ENCODE measurements around the gene CCNF.

Gene CCNF

DNA sequence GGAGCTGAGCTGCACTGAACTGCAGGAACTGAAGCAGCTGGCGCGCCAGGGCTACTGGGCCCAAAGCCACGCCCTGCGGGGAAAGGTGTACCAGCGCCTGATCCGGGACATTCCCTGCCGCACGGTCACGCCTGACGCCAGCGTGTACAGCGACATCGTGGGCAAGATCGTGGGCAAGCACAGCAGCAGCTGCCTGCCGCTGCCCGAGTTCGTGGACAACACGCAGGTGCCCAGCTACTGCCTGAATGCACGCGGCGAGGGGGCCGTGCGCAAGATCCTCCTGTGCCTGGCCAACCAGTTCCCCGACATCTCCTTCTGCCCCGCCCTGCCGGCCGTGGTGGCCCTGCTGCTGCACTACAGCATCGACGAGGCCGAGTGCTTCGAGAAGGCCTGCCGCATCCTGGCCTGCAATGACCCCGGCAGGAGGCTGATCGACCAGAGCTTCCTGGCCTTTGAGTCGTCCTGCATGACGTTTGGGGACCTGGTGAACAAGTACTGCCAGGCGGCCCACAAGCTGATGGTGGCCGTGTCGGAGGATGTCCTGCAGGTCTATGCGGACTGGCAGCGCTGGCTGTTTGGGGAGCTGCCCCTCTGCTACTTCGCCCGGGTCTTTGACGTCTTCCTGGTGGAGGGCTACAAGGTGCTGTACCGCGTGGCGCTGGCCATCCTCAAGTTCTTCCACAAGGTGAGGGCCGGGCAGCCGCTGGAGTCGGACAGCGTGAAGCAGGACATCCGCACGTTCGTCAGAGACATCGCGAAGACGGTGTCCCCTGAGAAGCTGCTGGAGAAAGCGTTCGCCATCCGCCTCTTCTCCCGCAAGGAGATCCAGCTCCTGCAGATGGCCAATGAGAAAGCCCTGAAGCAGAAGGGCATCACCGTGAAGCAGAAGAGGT, 67.2 kb downstream of the CCNF start:
- Mint-ChIP-seq H3K4me1 (ENCODE audit: low read depth in 2 of 2) (peaks cover 0 to 2% of the 10 kb centered on the region in 2 donors), H3K36me3 (ENCODE audit: insufficient read depth) (peaks cover 3% of the 10 kb centered on the region), H3K27ac (no peak overlapping the region), H3K27me3 (no peaks in the 10 kb centered on the region), H3K4me3 (no peak overlapping the region), H3K9me3 (no peaks in the 10 kb centered on the region)
- DNase-seq (no peak), ATAC-seq (replicated peaks) (no peak)

DNA sequence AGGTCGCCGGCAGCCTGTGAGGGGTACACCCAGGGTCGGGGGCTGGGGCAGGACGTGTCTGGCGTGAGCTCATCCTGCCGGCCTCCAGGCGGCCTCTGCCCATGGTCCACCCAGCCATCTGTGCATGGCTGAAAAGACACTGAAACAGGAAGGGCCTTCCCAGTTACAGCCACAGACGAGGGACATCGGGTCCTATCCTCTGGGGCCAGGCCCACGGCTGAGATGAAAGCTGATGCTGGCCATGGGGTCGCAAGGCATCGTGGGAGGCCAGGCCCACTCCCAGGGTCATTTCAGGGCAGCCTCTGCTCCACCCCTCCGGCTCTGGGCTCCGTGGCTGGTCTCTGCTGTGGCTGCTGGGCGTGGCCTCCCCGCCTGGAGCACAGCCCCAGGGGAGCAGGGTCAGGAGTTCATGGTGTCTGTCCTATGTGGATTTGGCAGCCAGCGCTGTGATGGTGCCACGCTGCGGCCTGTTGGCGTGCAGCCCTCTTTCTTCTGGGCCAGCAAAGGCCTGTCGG, 67.9 kb downstream of the CCNF start:
- H3K27me3 Mint-ChIP-seq, result no peaks in the 10 kb centered on the region
- ATAC-seq (replicated peaks) (no peak), DNase-seq (no peak)
- no peaks in the 10 kb centered on the region for H3K9me3 Mint-ChIP-seq
- peaks cover 0 to 2% of the 10 kb centered on the region in 2 donors for H3K4me1 Mint-ChIP-seq (ENCODE audit: low read depth in 2 of 2)
- peak overlapping the region in 1 of 2 donors; percentile 53 for H3K27ac Mint-ChIP-seq
- H3K4me3 Mint-ChIP-seq, result no peak overlapping the region
- H3K36me3 Mint-ChIP-seq (ENCODE audit: insufficient read depth), result peaks cover 3% of the 10 kb centered on the region

DNA sequence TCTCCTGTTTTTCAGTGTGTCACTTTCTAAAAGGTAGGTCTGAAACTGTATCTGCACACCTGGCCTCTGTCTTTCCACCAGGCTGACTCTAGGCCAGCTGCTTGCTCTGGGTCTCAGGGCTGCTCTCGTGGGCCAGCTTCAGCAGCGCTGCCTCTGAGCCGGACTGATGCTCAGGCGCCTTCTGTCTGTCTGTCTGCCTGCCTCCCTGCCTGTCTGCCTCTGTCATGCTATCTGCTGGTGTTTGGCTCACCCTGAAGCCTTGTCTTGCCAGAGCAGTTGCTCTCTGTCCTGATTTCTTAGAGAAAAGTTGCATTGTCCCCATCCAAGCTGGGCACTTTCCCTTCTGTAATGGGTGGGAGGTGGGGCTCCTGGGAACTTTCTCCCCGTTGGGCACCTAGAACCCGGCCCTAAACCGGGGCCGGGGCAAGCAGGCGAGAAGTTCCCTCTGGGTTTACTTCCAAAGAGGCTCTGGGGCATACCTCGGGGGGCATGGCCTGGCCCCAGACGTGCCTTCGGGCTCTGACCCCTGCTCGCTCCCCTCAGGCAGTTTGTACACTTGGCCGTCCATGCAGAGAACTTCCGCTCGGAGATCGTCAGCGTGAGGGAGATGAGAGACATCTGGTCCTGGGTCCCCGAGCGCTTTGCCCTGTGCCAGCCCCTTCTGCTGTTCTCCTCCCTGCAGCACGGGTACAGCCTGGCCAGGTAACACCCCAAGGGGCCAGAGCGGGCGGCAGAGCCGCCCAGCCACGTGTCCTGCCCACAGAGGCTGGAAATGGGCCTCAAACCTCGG, 68.6 kb downstream of the CCNF start:
- Mint-ChIP-seq H3K27me3 (no peaks in the 10 kb centered on the region), H3K4me3 (no peak overlapping the region), H3K9me3 (no peaks in the 10 kb centered on the region), H3K4me1 (ENCODE audit: low read depth in 2 of 2) (peaks cover 0 to 2% of the 10 kb centered on the region in 2 donors), H3K27ac (peak overlapping the region in 1 of 2 donors; percentile 53), H3K36me3 (ENCODE audit: insufficient read depth) (peaks cover 3% of the 10 kb centered on the region)
- no peak for DNase-seq
- ATAC-seq (replicated peaks), result no peak

DNA sequence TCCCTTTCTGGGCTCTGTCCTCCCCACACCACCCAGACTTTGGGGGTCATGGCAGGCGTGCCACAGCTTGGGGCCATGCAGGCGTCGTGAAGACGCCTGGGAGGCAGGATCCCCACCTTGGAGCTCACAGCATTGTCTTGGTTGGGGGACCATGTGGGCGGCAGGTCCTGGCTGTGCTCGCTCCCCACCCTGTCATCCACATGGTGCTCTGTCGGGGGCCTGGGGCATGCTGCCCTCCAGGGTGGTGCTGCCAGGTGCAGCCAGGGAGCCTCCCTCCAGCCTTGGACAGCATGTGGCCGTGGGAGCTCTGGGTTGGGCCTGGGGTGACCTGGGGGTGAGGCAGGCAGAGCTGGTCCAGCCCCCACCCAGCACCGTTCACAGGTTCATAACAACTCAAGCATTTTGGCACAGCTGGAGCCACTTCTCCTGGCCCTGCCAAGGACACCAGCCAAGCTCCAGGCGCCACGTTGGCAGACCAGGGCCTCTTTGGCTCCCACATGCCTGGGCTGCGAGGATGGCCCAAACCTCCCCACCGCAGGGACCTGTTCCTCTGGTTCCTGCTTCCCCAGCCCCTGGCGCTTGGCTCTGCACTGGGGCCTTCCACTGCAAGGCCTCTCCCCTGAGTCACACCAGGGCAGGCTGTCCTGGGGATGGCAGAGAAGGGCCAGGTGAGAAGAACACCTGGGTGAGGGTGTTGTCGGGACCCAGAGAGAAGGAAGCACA, 69.4 kb downstream of the CCNF start:
- ATAC-seq (replicated peaks), result no peak
- no peaks in the 10 kb centered on the region for H3K9me3 Mint-ChIP-seq
- H3K27ac Mint-ChIP-seq, result no peak overlapping the region
- no peaks in the 10 kb centered on the region for H3K27me3 Mint-ChIP-seq
- peaks cover 3% of the 10 kb centered on the region for H3K36me3 Mint-ChIP-seq (ENCODE audit: insufficient read depth)
- DNase-seq, result no peak
- H3K4me3 Mint-ChIP-seq, result no peak overlapping the region
- peaks cover 0 to 2% of the 10 kb centered on the region in 2 donors for H3K4me1 Mint-ChIP-seq (ENCODE audit: low read depth in 2 of 2)

DNA sequence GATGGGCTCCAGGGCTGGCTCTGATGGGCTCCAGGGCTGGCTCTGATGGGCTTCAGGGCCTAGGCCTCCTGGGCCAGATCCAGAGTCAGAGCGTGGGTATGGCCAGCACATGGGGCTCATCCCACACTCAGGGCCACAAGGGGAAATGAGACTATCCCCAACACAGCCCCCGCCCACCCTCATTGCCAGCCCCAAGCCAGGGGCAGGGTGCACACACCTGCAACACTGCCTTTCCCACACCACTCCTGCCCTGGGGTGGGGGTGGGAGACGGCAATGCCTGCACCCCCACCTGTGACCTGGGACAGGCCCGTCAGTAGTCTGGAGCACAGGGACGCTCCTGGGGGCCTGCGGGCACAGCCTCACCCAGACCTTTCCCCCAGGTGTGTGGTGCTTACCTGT, 70.2 kb downstream of the CCNF start:
- H3K9me3 Mint-ChIP-seq, result no peaks in the 10 kb centered on the region
- H3K27ac Mint-ChIP-seq, result no peak overlapping the region
- H3K4me3 Mint-ChIP-seq, result no peak overlapping the region
- no peaks in the 10 kb centered on the region for H3K27me3 Mint-ChIP-seq
- H3K36me3 Mint-ChIP-seq (ENCODE audit: insufficient read depth), result peaks cover 3% of the 10 kb centered on the region
- ATAC-seq (replicated peaks) (no peak), DNase-seq (no peak)
- H3K4me1 Mint-ChIP-seq (ENCODE audit: low read depth in 2 of 2), result peaks cover 0 to 2% of the 10 kb centered on the region in 2 donors

DNA sequence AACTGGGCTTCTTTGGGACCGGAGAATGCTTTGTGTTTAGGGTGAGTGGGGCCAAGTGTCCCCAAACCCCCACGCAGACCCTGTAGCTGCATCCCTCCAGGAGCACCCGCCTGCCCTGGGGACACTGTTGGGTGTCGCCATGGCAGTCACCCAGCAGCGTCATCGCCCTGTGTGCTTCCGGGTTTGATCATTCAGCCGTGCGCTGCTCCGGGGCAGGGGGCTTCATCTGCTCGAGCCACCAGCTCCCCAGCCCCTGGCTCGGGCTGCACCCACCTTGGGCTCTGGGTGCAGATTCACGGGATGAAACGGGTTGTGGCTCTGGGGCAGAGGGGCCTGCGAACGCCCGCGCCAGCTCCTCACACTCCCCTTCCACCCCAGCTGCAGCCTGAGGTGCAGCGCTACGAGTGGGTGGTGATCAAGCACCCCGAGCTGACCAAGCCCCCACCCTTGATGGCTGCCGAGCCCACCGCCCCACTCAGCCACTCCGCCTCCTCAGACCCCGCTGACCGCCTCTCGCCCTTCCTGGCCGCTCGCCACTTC, 70.7 kb downstream of the CCNF start:
- Mint-ChIP-seq H3K9me3 (no peaks in the 10 kb centered on the region), H3K4me1 (ENCODE audit: low read depth in 2 of 2) (peaks cover 0 to 2% of the 10 kb centered on the region in 2 donors), H3K27ac (peak overlapping the region in 1 of 2 donors; percentile 35), H3K27me3 (no peaks in the 10 kb centered on the region), H3K36me3 (ENCODE audit: insufficient read depth) (peaks cover 6% of the 10 kb centered on the region), H3K4me3 (no peak overlapping the region)
- DNase-seq (no peak), ATAC-seq (replicated peaks) (no peak)

- H3K4me1 Mint-ChIP-seq (ENCODE audit: low read depth in 2 of 2), result peaks cover 0 to 2% of the 10 kb centered on the region in 2 donors
- no peaks in the 10 kb centered on the region for H3K9me3 Mint-ChIP-seq
- no peak for ATAC-seq (replicated peaks)
- H3K27ac Mint-ChIP-seq, result peak overlapping the region in 1 of 2 donors; percentile 35
- no peak overlapping the region for H3K4me3 Mint-ChIP-seq
- no peaks in the 10 kb centered on the region for H3K27me3 Mint-ChIP-seq
- DNase-seq, result no peak
- peaks cover 6% of the 10 kb centered on the region for H3K36me3 Mint-ChIP-seq (ENCODE audit: insufficient read depth)
Observed at GRCh38 chr16:2500430-2500917, 71.2 kb downstream of the CCNF start.

- H3K36me3 Mint-ChIP-seq (ENCODE audit: insufficient read depth), result peaks cover 6% of the 10 kb centered on the region
- DNase-seq (peak; percentile 76 to 84 (median 80)), ATAC-seq (replicated peaks) (peak; percentile 99)
- peaks cover 0 to 2% of the 10 kb centered on the region in 2 donors for H3K4me1 Mint-ChIP-seq (ENCODE audit: low read depth in 2 of 2)
- H3K4me3 Mint-ChIP-seq, result no peak overlapping the region
- H3K27me3 Mint-ChIP-seq, result no peaks in the 10 kb centered on the region
- H3K9me3 Mint-ChIP-seq, result no peaks in the 10 kb centered on the region
- H3K27ac Mint-ChIP-seq, result no peak overlapping the region
Observed at GRCh38 chr16:2500918-2501750, 71.9 kb downstream of the CCNF start.

DNA sequence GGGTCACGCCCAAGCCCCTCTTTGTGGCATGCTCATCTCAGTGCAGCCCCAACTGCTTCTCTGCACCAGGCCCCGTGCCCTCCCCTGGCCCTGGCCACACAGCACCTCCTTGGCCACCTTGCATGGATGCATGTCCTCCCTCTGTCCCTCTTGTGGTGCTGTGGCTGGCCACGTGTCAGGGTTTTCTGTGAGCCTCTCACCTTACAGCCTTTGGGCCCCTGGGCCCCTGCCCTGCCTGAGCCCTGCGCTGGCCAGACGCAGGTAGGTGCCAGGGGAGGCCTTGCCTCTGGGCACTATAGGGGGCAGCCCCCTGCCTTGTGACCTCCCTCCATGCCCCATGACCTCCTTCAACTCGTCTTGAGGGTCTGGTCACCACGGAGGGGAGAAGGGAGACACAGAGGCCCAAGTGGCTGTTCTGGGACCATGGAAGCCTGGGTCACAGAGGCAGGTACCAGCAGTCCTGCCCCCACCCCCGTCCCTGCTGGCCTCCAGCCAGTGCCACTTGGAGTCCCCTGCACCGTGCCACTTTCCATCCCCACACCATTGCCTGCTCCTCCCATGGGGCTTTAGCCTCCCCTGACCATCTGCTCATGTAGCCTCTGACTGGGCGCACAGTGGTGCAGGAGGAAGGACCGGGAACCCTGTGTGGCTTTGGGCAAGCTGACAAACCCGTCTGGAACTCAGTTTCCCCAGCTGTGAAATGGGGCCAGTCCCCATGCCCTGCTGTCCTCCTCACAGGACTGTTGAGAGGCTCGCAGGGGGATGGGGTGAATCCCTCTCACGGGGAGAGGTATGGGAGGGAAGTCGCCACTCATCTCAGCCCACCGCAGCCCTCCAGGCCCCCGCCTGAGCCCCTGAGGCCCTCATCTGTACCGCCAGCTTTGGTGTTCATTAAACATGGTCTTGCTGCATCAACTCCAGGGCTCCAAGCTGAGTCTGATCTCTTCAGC, 73.0 kb downstream of the CCNF start:
- no peak overlapping the region for H3K27ac Mint-ChIP-seq
- DNase-seq, result no peak
- H3K27me3 Mint-ChIP-seq, result no peaks in the 10 kb centered on the region
- H3K9me3 Mint-ChIP-seq, result no peaks in the 10 kb centered on the region
- ATAC-seq (replicated peaks), result no peak
- H3K4me3 Mint-ChIP-seq, result no peak overlapping the region
- peaks cover 0 to 2% of the 10 kb centered on the region in 2 donors for H3K4me1 Mint-ChIP-seq (ENCODE audit: low read depth in 2 of 2)
- peaks cover 6% of the 10 kb centered on the region for H3K36me3 Mint-ChIP-seq (ENCODE audit: insufficient read depth)

- H3K4me1 Mint-ChIP-seq (ENCODE audit: low read depth in 2 of 2), result peaks cover 0 to 2% of the 10 kb centered on the region in 2 donors
- no peak overlapping the region for H3K27ac Mint-ChIP-seq
- no peak for DNase-seq
- no peaks in the 10 kb centered on the region for H3K27me3 Mint-ChIP-seq
- ATAC-seq (replicated peaks), result no peak
- no peaks in the 10 kb centered on the region for H3K9me3 Mint-ChIP-seq
- H3K4me3 Mint-ChIP-seq, result no peak overlapping the region
- peaks cover 6% of the 10 kb centered on the region for H3K36me3 Mint-ChIP-seq (ENCODE audit: insufficient read depth)
Observed at GRCh38 chr16:2505695-2506094, 76.4 kb downstream of the CCNF start.

- Mint-ChIP-seq H3K27ac (no peak overlapping the region), H3K9me3 (no peaks in the 10 kb centered on the region), H3K27me3 (no peaks in the 10 kb centered on the region), H3K4me3 (no peak overlapping the region), H3K36me3 (ENCODE audit: insufficient read depth) (peaks cover 6% of the 10 kb centered on the region), H3K4me1 (ENCODE audit: low read depth in 2 of 2) (peaks cover 0 to 2% of the 10 kb centered on the region in 2 donors)
- ATAC-seq (replicated peaks) (peak; percentile 44), DNase-seq (no peak)
Observed at GRCh38 chr16:2507052-2507659, 77.9 kb downstream of the CCNF start.

Measured in effector memory CD8-positive, alpha-beta T cell (primary cell).